Measurements from ENCODE around the gene TMEM130. TPM values are rescaled to one million over a fixed set of nuclear protein-coding genes. Genes with fewer than 3 reads are reported as not detected.

The TMEM130 gene
- polyA plus RNA-seq, 1 donor (not counting 4 experiments of a cell fraction or from before 2014, with no cell fraction given): not detected

DNA sequence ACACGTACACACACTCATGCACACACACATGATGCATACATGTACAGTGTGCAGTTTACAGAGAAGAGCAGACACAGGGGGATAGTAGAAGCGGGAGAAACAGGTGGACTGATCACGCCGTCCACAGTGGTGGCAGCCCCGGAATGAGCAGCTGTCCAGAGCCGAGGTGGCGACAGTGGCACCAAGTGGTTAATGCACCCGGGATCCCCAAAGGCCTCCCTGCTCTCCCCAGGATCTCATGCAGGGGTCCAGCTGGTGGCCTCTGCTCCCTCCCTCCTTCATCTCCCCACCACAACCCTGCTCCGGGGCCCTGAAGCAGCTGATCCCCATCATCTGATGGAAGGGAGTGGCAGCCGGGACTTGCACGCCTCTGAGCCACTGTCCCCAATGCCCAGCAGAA lies 29.7 kb downstream of the TMEM130 start:
- H3K4me2 ChIP-seq (ENCODE audit: control insufficient read depth, extremely low read depth, insufficient read depth, low read depth, low read length): no peak overlapping the region
- H2AFZ ChIP-seq (ENCODE audit: control insufficient read depth, low read length): no peak overlapping the region
- no peaks in the 10 kb centered on the region for H3K4me1 ChIP-seq (ENCODE audit: control insufficient read depth, extremely low read depth, insufficient read depth, low read length)
- H3K4me3 ChIP-seq (ENCODE audit: control insufficient read depth in 2 of 3, extremely low read depth in 1 of 3, insufficient read depth in 2 of 3, low read depth in 1 of 3, low read length in 3 of 3): no peak overlapping the region
- no peak for DNase-seq (ENCODE audit: low read depth, low spot score)
- TF ChIP-seq, protein P1, sequence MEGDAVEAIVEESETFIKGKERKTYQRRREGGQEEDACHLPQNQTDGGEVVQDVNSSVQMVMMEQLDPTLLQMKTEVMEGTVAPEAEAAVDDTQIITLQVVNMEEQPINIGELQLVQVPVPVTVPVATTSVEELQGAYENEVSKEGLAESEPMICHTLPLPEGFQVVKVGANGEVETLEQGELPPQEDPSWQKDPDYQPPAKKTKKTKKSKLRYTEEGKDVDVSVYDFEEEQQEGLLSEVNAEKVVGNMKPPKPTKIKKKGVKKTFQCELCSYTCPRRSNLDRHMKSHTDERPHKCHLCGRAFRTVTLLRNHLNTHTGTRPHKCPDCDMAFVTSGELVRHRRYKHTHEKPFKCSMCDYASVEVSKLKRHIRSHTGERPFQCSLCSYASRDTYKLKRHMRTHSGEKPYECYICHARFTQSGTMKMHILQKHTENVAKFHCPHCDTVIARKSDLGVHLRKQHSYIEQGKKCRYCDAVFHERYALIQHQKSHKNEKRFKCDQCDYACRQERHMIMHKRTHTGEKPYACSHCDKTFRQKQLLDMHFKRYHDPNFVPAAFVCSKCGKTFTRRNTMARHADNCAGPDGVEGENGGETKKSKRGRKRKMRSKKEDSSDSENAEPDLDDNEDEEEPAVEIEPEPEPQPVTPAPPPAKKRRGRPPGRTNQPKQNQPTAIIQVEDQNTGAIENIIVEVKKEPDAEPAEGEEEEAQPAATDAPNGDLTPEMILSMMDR (optimal IDR thresholded peaks at IDR 0.05 in 1 of 3, IDR thresholded peaks at IDR 0.05 in 1 of 3, conservative IDR thresholded peaks at IDR 0.05 in 1 of 3; ENCODE audit: extremely low read depth in 1 of 3, insufficient read depth in 2 of 3, low read length in 3 of 3): no peak
- no peak for TF ChIP-seq EZH2 (IDR thresholded peaks at IDR 0.05; ENCODE audit: low read length)
- H3K9me3 ChIP-seq (ENCODE audit: control insufficient read depth, low read depth, low read length): no peaks in the 10 kb centered on the region
- H3K36me3 ChIP-seq (ENCODE audit: control insufficient read depth in 2 of 2, extremely low read depth in 1 of 2, insufficient read depth in 2 of 2, low read length in 2 of 2): no peaks in the 10 kb centered on the region
- no peak overlapping the region for H3K9ac ChIP-seq (ENCODE audit: control insufficient read depth, extremely low read depth, insufficient read depth, low read length)
- H3K27ac ChIP-seq (ENCODE audit: control insufficient read depth, insufficient read depth, low read length): no peak overlapping the region
- no peaks in the 10 kb centered on the region for H3K79me2 ChIP-seq (ENCODE audit: control insufficient read depth, insufficient read depth, low read length)
- H3K27me3 ChIP-seq (ENCODE audit: control insufficient read depth, extremely low read depth, insufficient read depth, low read length): peaks cover 2% of the 10 kb centered on the region
- no peaks in the 10 kb centered on the region for H3K9me1 ChIP-seq (ENCODE audit: control insufficient read depth, extremely low read depth, insufficient read depth, low read length)
- no peak for FAIRE-seq
- dilution Hi-C loops (cut with MboI; ENCODE audit: extremely low pct_ligation_motif_present, low sequenced_read_pairs): loop anchor here (25.0 kb wide), 1 partner anchor 378 kb away; no protein-coding TSS in a partner anchor
- no peaks in the 10 kb centered on the region for H4K20me1 ChIP-seq (ENCODE audit: control insufficient read depth, extremely low read depth, insufficient read depth, low read length)

DNA sequence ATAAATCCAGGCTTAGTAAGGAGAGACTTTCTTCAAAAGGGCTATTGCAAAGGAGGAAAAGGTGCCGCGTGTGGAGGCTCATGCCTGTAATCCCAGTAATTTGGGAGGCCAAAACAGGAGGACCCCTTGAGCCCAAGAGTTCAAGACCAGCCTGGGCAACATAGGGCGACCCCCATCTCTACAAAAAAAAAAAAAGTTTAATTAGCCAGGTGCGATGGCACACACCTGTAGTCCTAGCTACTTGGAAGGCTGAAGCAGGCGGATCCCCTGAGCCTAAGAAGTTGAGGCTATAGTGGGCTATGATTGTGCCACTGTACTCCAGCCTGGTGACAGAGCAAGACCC lies 32.2 kb downstream of the TMEM130 start:
- Histone ChIP-seq H3K36me3 (ENCODE audit: control insufficient read depth in 2 of 2, extremely low read depth in 1 of 2, insufficient read depth in 2 of 2, low read length in 2 of 2) (no peaks in the 10 kb centered on the region), H3K9me3 (ENCODE audit: control insufficient read depth, low read depth, low read length) (no peaks in the 10 kb centered on the region), H2AFZ (ENCODE audit: control insufficient read depth, low read length) (no peak overlapping the region), H3K4me1 (ENCODE audit: control insufficient read depth, extremely low read depth, insufficient read depth, low read length) (no peaks in the 10 kb centered on the region), H3K27me3 (ENCODE audit: control insufficient read depth, extremely low read depth, insufficient read depth, low read length) (no peaks in the 10 kb centered on the region), H3K9me1 (ENCODE audit: control insufficient read depth, extremely low read depth, insufficient read depth, low read length) (no peaks in the 10 kb centered on the region), H3K79me2 (ENCODE audit: control insufficient read depth, insufficient read depth, low read length) (no peaks in the 10 kb centered on the region), H3K9ac (ENCODE audit: control insufficient read depth, extremely low read depth, insufficient read depth, low read length) (no peak overlapping the region), H4K20me1 (ENCODE audit: control insufficient read depth, extremely low read depth, insufficient read depth, low read length) (no peaks in the 10 kb centered on the region), H3K27ac (ENCODE audit: control insufficient read depth, insufficient read depth, low read length) (no peak overlapping the region), H3K4me3 (ENCODE audit: control insufficient read depth in 2 of 3, extremely low read depth in 1 of 3, insufficient read depth in 2 of 3, low read depth in 1 of 3, low read length in 3 of 3) (no peak overlapping the region), H3K4me2 (ENCODE audit: control insufficient read depth, extremely low read depth, insufficient read depth, low read depth, low read length) (no peak overlapping the region)
- TF ChIP-seq, protein P1 (optimal IDR thresholded peaks at IDR 0.05 in 1 of 3, IDR thresholded peaks at IDR 0.05 in 1 of 3, conservative IDR thresholded peaks at IDR 0.05 in 1 of 3; ENCODE audit: extremely low read depth in 1 of 3, insufficient read depth in 2 of 3, low read length in 3 of 3): no peak
- TF ChIP-seq EZH2 (IDR thresholded peaks at IDR 0.05; ENCODE audit: low read length): no peak
- no peak for FAIRE-seq
- dilution Hi-C loops (cut with MboI; ENCODE audit: extremely low pct_ligation_motif_present, low sequenced_read_pairs): loop anchor here (25.0 kb wide), 1 partner anchor 375 kb away; no protein-coding TSS in a partner anchor
- DNase-seq (ENCODE audit: low read depth, low spot score): no peak
